H1 (cell line): Measurements from ENCODE around the gene TAOK2. TPM values are rescaled to one million over a fixed set of nuclear protein-coding genes. Genes with fewer than 3 reads are reported as not detected.

Source experiments
- CHD1 ChIP-seq: IDR thresholded peaks from 2 replicates; pipeline ENCODE4 v1.6.1; 2012; ENCODE audit warnings: low read depth, low read length, improper control_type of control experiment
- CREB1 ChIP-seq: IDR thresholded peaks from 2 replicates; pipeline ENCODE4 v1.6.1; 2012; ENCODE audit warnings: inconsistent platforms
- RBBP5 ChIP-seq: IDR thresholded peaks from 2 replicates; pipeline ENCODE4 v1.7.1; 2012; ENCODE audit warnings: low read depth, mild to moderate bottlenecking, inconsistent platforms, low read length, moderate library complexity, borderline replicate concordance
- SIRT6 ChIP-seq: IDR thresholded peaks from one replicate; pipeline ENCODE4 v1.7.1; 2012; ENCODE audit warnings: low read length, inconsistent platforms
- polyA plus RNA-seq, 7 experiments: library from polyadenylated mRNA; depleted of rRNA in 3 of 7; stranded (reverse) in 5 of 7; unstranded in 2 of 7; fragments of >200 nt in 5 of 7; fragments of 200-250 nt in 2 of 7; gene quantifications; 1 replicate in 5 of 7; 2 replicates in 1 of 7; 4 replicates in 1 of 7; pipeline versions ENCODE4 v1.2.1 to v1.2.3, GENCODE V29; 2011 to 2013; ENCODE audit warnings: missing spikeins in 2 of 7, mixed read lengths in 2 of 7
- total RNA-seq: library from RNA; stranded (reverse); fragmentation: NEBNext Ultra II Directional; extraction: Animal tissue kit (Norgen Biotek cat#: 25700); gene quantifications from 2 replicates; pipeline ENCODE4 v1.2.1, GENCODE V29; 2021
- TF ChIP-seq, protein P1 (sequence below): IDR thresholded peaks from 2 replicates; pipeline ENCODE4 v1.6.1; 2012; ENCODE audit warnings: low read length, inconsistent platforms

The TAOK2 gene
- total and polyA plus RNA-seq, 2 of the 8 experiments (the other 6 are each of a cell fraction or from before 2014, with no cell fraction given) = 13.5 to 32.6 TPM

DNA sequence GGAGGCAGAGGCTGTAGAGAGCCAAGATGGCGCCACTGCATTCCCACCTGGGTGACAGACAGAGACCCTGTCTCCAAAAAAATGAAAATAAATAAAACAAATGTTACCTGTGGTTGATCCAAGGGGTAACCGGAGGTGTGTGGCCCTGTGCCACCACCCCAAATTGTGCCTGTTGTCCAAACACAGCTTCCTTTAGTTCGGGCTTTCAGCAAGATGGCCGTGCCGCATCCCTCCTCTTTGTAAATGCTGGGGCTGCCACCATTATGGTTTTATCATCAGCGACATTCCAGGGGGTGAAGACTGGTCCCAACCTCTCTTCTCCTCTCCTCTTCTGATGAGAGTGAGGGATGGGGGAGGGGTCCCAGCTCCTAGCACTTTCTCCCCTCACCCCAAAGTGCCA lies 49.2 kb downstream of the TAOK2 start, which contains the start of gene C16orf92 (continued):
- TF ChIP-seq CREB1 = no peak
- TF ChIP-seq, protein P1, sequence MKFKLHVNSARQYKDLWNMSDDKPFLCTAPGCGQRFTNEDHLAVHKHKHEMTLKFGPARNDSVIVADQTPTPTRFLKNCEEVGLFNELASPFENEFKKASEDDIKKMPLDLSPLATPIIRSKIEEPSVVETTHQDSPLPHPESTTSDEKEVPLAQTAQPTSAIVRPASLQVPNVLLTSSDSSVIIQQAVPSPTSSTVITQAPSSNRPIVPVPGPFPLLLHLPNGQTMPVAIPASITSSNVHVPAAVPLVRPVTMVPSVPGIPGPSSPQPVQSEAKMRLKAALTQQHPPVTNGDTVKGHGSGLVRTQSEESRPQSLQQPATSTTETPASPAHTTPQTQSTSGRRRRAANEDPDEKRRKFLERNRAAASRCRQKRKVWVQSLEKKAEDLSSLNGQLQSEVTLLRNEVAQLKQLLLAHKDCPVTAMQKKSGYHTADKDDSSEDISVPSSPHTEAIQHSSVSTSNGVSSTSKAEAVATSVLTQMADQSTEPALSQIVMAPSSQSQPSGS = no peak
- no peak for TF ChIP-seq SIRT6
- no peak for TF ChIP-seq RBBP5
- TF ChIP-seq CHD1 = no peak
